Mucosa of descending colon (tissue), 3 donors: ENCODE measurements around the gene INSC. TPM values are rescaled to one million over a fixed set of nuclear protein-coding genes. Genes with fewer than 3 reads are reported as not detected.
A peak's percentile ranks its signal among the peaks of the same experiment; 100 is the strongest.

Source experiments
- ATAC-seq: fragments of 200-7000 bp; cut with Tn5 transposase; one replicate; pipeline ENCODE4 v1.9.1; 2020; ENCODE audit warnings: mild to moderate bottlenecking, moderate library complexity
- DNase-seq, 3 donors: peaks; one replicate each; pipeline ENCODE4 v3.0.0-alpha.2; 2020
- H3K36me3 ChIP-seq: fragments of 200-600 bp; one replicate; pipeline ENCODE4 v1.8.0; 2021; ENCODE audit warnings: low read depth, mild to moderate bottlenecking
- H3K4me1 ChIP-seq: fragments of 200-600 bp; one replicate; pipeline ENCODE4 v1.8.0; 2021; ENCODE audit warnings: low read depth, mild to moderate bottlenecking
- H3K4me3 ChIP-seq: fragments of 200-600 bp; one replicate; pipeline ENCODE4 v1.8.0; 2021; ENCODE audit warnings: mild to moderate bottlenecking
- H3K9me3 ChIP-seq: fragments of 200-600 bp; one replicate; pipeline ENCODE4 v1.8.0; 2021; ENCODE audit warnings: mild to moderate bottlenecking
- CTCF ChIP-seq: fragments of 200-600 bp; IDR thresholded peaks from one replicate; pipeline ENCODE4 v1.8.0; 2022; ENCODE audit warnings: antibody characterized with exemption, mild to moderate bottlenecking
- intact Hi-C, 2 donors: fragments of 100-400 bp; cut with DNase I in 1 of 2; cut with micrococcal nuclease in 1 of 2; formaldehyde crosslinking; loops; one replicate each; pipeline versions ENCODE4 v1.11.0 to v1.11.1; 2022; cut with DNase I, micrococcal nuclease
- total RNA-seq, 3 donors: library from RNA; stranded (reverse); fragmentation: NEBNext Ultra II Directional in 2 of 3; extraction: Animal tissue kit (Norgen Biotek cat#: 25700) in 2 of 3; gene quantifications; one replicate each; pipeline versions ENCODE4 v1.2.1 to v1.2.4, GENCODE V29; 2021 to 2023
- donor health status: DM: no; HTN: no; CAD: no; lungs with moderate emphysema.
- donor health status: DM: no; HTN: no; CAD: no.
- donor health status: DM: no; HTN: yes; CAD: no.

The INSC gene
- total RNA-seq, 3 donors from 2014 or later: 1.4 to 4.2 (median 2.6) TPM

DNA sequence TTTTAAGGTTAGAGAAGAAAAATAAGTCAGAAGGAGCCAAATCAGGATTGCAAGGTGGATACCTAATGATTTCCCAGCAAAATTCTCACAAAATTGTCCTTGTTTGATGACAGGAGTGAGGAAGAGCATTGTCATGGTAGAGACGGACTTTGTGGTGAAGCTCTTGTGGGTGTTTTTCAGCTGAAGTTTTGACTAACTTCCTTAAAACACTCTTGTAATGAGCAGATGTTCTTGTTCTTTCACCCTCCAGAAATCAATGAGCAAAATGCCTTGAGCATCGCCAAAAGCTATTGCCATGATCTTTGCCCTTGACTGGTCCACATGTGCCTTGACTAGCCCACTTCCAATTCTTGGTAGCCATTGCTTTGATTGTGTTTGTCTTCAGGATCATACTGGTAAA, 21.3 kb upstream of the INSC start:
- Histone ChIP-seq H3K9me3 (no peaks in the 10 kb centered on the region), H3K4me1 (no peaks in the 10 kb centered on the region), H3K36me3 (no peaks in the 10 kb centered on the region), H3K4me3 (no peak overlapping the region)
- intact Hi-C loops: no loop called here
- ATAC-seq: no peak
- no peak for DNase-seq
- TF ChIP-seq CTCF: no peak

- Histone ChIP-seq H3K4me1 (no peaks in the 10 kb centered on the region), H3K36me3 (no peaks in the 10 kb centered on the region), H3K4me3 (no peak overlapping the region), H3K9me3 (no peaks in the 10 kb centered on the region)
- intact Hi-C loops: no loop called here
- no peak for TF ChIP-seq CTCF
- ATAC-seq: no peak
- DNase-seq: no peak
Measured at GRCh38 chr11:15095736-15096228, 18.9 kb upstream of the INSC start.

- no peak for ATAC-seq
- intact Hi-C loops: no loop called here
- Histone ChIP-seq H3K36me3 (no peaks in the 10 kb centered on the region), H3K4me1 (no peaks in the 10 kb centered on the region), H3K4me3 (no peak overlapping the region), H3K9me3 (no peaks in the 10 kb centered on the region)
- no peak for DNase-seq
- no peak for TF ChIP-seq CTCF
Measured at GRCh38 chr11:15097411-15097810, 17.3 kb upstream of the INSC start.

DNA sequence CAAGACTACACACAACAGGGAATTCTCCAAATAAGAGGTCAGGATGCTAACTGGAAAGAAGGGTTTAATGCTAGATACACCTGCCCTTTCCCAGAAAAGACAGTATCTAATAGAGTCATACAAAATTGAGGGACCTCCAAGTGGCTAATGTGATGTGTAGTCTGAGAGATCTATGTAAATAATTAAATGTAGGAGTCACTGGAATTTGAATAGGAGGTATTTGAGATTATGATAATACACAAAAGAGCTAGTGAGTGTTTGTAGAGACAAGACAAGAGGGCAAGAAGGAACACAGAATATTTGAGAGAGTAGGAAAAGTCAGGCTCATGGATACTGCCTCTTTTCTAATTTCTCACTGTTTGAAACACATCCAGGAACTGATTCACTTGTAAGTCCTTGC, 15.5 kb upstream of the INSC start:
- ATAC-seq: no peak
- intact Hi-C loops: no loop called here

GRCh38 chr11:15101072-15101709, 13.5 kb upstream of the INSC start:
- peak in 2 of 3 donors; percentile 73 to 74 for DNase-seq
- H3K9me3 ChIP-seq: no peaks in the 10 kb centered on the region
- no peak overlapping the region for H3K4me3 ChIP-seq
- no peaks in the 10 kb centered on the region for H3K36me3 ChIP-seq
- ATAC-seq: peak; percentile 90
- H3K4me1 ChIP-seq: no peaks in the 10 kb centered on the region
- intact Hi-C loops: loop anchor here (2.0 to 5.0 kb wide), 2 partner anchors 106 to 108 kb away; no protein-coding TSS in a partner anchor
- TF ChIP-seq CTCF: peak; percentile 85

More for the DNA sequence above, 15.5 kb upstream of the INSC start:
- Histone ChIP-seq H3K4me3 (no peak overlapping the region), H3K36me3 (no peaks in the 10 kb centered on the region), H3K9me3 (no peaks in the 10 kb centered on the region), H3K4me1 (no peaks in the 10 kb centered on the region)
- no peak for TF ChIP-seq CTCF
- no peak for DNase-seq
